Right lobe of liver (tissue), 6 donors: ENCODE results near the gene CD300A. TPM values are rescaled to one million over a fixed set of nuclear protein-coding genes. Genes with fewer than 3 reads are reported as not detected.

Experiments used
- ATAC-seq, 4 donors: fragments of 200-7000 bp; cut with Tn5 transposase; one replicate each; pipeline ENCODE4 v1.9.1; 2020; ENCODE audit warnings: mild to moderate bottlenecking in 4 of 4, moderate library complexity in 4 of 4
- DNase-seq, 3 donors: peaks; one replicate each; pipeline ENCODE4 v3.0.0-alpha.2; 2020
- H3K27ac ChIP-seq, 3 donors: fragments of 200-600 bp; one replicate each; pipeline ENCODE4 v1.8.0; 2022
- H3K27me3 ChIP-seq, 2 donors: fragments of 200-600 bp; one replicate each; pipeline ENCODE4 v1.8.0; 2022
- H3K36me3 ChIP-seq, 4 donors: fragments of 200-600 bp; sonication (generic) in 1 of 4; one replicate each; pipeline versions ENCODE4 v1.5.1 to v1.8.0; 2017 to 2022; ENCODE audit warnings: control low read depth in 1 of 4
- H3K4me1 ChIP-seq, 4 donors: fragments of 200-600 bp; sonication (generic) in 1 of 4; one replicate each; pipeline versions ENCODE4 v1.5.1 to v1.8.0; 2017 to 2022; ENCODE audit warnings: control low read depth in 1 of 4
- H3K4me3 ChIP-seq, 3 donors: fragments of 200-600 bp; one replicate each; pipeline ENCODE4 v1.8.0; 2022
- H3K9me3 ChIP-seq, 4 donors: fragments of 200-600 bp; sonication (generic) in 1 of 4; one replicate each; pipeline versions ENCODE4 v1.5.1 to v1.8.0; 2017 to 2022; ENCODE audit warnings: control low read depth in 1 of 4
- POLR2A ChIP-seq: fragments of 450-650 bp; IDR thresholded peaks from one replicate; pipeline ENCODE4 v1.6.1; 2017; ENCODE audit warnings: antibody characterized with exemption, mild to moderate bottlenecking
- WGBS: methylation state at CpG from one replicate; pipeline ENCODE4 v1.1.6; 2018; ENCODE audit warnings: low coverage, low lambda C conversion rate; ENCODE audit not compliant: insufficient coverage; ENCODE audit errors: missing lambda C conversion rate; 5-methylcytosine and 5-hydroxymethylcytosine counted together
- intact Hi-C, 2 donors: fragments of 100-400 bp; cut with DNase I; formaldehyde crosslinking; loops; one replicate each; pipeline versions ENCODE4 v1.11.2 to v1.14.1; 2022
- total RNA-seq, 6 experiments: library from RNA; depleted of rRNA in 2 of 6; stranded (reverse); fragments of >200 nt in 2 of 6; fragmentation: NEBNext Ultra II Directional in 3 of 6; extraction: Animal tissue kit (Norgen Biotek cat#: 25700) in 3 of 6; gene quantifications; one replicate each; pipeline versions ENCODE4 v1.1.0 to v1.2.4, GENCODE V29; 2016 to 2023
- TF ChIP-seq, protein P1 (sequence below), 4 donors: fragments of 200-600 bp in 3 of 4; fragments of 450-650 bp in 1 of 4; IDR thresholded peaks; one replicate each; pipeline versions ENCODE4 v1.5.1 to v1.8.0; 2016 to 2022; ENCODE audit warnings: antibody characterized with exemption in 4 of 4, mild to moderate bottlenecking in 2 of 4
- donor health status: DM: no; HTN: yes; CAD: no.
- donor health status: DM: no; HTN: no; CAD: no.
- donor health status: DM: no; HTN: no; CAD: no.
- donor health status: DM: no; HTN: yes; CAD: no.
- donor health status: DM: no; HTN: yes; CAD: no.

CD300A gene
- total RNA-seq, 6 experiments from 2014 or later: 4.8 to 16.6 (median 6.6) TPM

DNA sequence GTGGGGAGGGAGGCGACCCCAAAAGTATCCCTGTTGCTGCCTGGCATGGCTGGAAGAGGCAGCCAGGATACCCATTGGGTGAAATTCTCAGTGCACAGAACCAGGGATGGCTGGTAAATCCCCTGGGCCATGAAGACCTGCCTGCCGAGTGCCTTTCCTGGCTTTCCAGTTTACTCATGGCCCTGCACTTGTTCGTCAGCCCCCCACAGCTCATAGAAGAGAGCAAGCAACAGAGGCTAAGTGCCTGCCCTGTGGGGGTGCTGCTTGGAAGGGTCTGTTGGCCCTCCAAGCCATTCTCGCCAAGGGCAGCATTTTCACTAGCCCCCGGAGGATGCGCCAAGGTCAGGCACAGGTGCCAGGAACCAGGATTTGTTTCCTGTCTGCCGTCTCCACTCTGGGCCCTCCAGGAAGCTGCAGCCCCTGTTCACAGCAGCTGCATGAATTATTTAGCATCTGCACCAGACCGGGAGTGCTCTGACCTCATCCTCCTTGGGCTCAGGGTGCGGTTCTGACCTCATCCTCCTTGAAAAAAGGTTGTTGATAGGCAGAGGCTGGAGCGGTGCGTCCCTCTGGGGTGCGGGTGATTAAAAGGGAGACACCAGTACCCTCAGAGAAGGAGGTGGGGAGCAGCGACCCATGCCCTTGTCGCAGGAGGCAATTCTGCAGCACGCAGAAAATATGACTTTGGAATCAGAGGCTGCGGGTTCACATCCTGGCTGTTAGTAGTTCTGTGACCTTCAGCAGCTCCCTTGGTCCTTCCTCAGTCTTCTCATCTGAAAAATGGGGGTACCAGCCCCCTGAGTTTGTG lies 14.2 kb upstream of the CD300A start:
- no peak for TF ChIP-seq POLR2A
- TF ChIP-seq, protein P1, sequence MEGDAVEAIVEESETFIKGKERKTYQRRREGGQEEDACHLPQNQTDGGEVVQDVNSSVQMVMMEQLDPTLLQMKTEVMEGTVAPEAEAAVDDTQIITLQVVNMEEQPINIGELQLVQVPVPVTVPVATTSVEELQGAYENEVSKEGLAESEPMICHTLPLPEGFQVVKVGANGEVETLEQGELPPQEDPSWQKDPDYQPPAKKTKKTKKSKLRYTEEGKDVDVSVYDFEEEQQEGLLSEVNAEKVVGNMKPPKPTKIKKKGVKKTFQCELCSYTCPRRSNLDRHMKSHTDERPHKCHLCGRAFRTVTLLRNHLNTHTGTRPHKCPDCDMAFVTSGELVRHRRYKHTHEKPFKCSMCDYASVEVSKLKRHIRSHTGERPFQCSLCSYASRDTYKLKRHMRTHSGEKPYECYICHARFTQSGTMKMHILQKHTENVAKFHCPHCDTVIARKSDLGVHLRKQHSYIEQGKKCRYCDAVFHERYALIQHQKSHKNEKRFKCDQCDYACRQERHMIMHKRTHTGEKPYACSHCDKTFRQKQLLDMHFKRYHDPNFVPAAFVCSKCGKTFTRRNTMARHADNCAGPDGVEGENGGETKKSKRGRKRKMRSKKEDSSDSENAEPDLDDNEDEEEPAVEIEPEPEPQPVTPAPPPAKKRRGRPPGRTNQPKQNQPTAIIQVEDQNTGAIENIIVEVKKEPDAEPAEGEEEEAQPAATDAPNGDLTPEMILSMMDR (IDR thresholded peaks at IDR 0.05): no peak
- H3K4me1 ChIP-seq: peaks cover 0 to 79% (median 32%) of the 10 kb centered on the region in 4 donors
- ATAC-seq: no peak
- DNase-seq: no peak
- H3K36me3 ChIP-seq: peaks cover 0 to 4% (median 0%) of the 10 kb centered on the region in 4 donors
- H3K4me3 ChIP-seq: peak overlapping the region in 1 of 3 donors; percentile 34
- no peaks in the 10 kb centered on the region for H3K9me3 ChIP-seq
- intact Hi-C loops: no loop called here
- H3K27me3 ChIP-seq: no peaks in the 10 kb centered on the region
- H3K27ac ChIP-seq: peak overlapping the region; percentile 83 to 99 (median 92)
- 56% methylated on average over 9 of the region's 16 CpGs for WGBS

DNA sequence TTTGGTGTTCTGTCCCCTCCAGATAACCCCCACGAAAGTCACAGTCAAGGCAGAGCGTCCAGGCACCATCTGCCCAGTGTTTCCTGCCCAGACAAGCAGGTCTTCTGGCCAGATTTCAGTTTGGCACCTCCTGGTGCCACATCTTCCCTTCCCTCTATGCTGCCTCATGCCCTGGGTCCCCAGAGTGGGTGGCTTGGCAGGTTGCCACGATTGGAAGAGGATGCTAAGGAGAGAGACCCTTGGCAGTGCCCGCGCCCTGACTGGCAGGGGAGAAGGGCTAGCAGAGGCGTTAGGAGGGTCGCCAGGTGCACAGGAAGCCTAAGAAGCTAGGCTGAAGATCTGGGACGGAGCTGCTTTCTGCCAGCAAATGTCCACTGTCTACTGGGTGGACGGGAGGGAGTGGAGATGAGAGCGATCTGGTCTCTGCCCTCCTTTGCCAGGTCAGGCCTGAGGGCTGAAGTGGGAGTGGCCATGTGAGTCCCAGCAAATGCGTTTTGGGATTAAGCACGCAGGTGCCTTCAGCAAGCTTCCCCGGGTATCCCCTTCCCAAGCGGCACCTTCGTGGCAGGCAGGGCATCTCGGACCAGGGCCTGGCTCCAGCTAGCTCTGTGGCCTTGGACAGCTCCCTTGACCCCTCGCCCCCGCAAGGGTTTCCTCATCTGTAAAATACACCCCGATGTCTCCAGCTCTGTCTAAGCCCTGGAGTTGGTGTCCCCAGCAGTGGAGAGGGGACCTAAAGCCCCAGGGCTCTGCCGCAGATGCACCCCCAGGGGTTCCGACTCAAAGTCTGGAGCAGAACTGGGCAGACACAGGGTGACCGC lies 13.4 kb upstream of the CD300A start:
- Histone ChIP-seq H3K4me1 (peaks cover 0 to 73% (median 29%) of the 10 kb centered on the region in 4 donors), H3K4me3 (peak overlapping the region; percentile 34 to 58 (median 36)), H3K9me3 (no peaks in the 10 kb centered on the region), H3K27me3 (no peaks in the 10 kb centered on the region), H3K27ac (peak overlapping the region; percentile 83 to 99 (median 92)), H3K36me3 (peaks cover 0 to 4% (median 0%) of the 10 kb centered on the region in 4 donors)
- 33% methylated on average over 8 of the region's 22 CpGs for WGBS
- peak; percentile 48 to 63 (median 59) for ATAC-seq
- intact Hi-C loops: no loop called here
- peak; percentile 64 for TF ChIP-seq POLR2A
- TF ChIP-seq, protein P1 (IDR thresholded peaks at IDR 0.05): no peak
- peak; percentile 69 to 91 (median 89) for DNase-seq

DNA sequence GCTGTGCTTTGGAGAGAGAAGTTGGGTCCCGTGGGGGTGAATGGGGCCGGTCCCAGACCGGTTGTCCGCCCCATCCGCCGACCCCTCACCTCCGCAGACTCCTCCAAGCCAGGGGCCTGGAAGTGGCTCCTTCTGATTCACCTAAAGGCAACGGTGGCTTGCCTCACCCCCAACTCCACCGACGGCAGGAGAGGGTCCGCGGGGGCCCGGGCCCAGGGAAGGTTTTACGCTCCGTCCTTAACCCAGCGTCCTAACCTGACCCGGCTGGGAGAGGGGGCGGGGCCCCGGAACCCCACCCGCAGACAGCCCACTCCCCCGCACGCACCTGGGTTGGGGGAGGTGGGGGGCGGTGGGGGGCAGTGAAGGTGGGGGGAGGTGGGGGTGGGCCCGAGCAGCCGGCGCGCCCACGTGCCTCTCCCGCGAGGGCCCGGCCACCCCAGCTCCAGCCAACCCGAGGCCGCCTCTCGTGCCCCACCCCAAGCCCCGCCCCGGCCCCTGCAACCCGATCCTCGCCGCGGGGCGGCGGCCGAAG lies 12.7 kb upstream of the CD300A start:
- Histone ChIP-seq H3K27ac (peak overlapping the region; percentile 83 to 99 (median 92)), H3K36me3 (peaks cover 0 to 4% (median 0%) of the 10 kb centered on the region in 4 donors), H3K9me3 (no peaks in the 10 kb centered on the region), H3K4me3 (peak overlapping the region; percentile 34 to 58 (median 36)), H3K27me3 (no peaks in the 10 kb centered on the region), H3K4me1 (peaks cover 0 to 66% (median 26%) of the 10 kb centered on the region in 4 donors)
- ATAC-seq (peak; percentile 14 to 92 (median 52)), DNase-seq (peak in 1 of 3 donors; percentile 97)
- intact Hi-C loops: no loop called here
- TF ChIP-seq, protein P1 (IDR thresholded peaks at IDR 0.05): no peak
- TF ChIP-seq POLR2A: no peak
- no CpG with 5 or more reads among the region's 43 CpGs for WGBS
